Liver (tissue), 9 donors: Measurements from ENCODE around the gene A1CF. TPM values are rescaled to one million over a fixed set of nuclear protein-coding genes. Genes with fewer than 3 reads are reported as not detected.
"Not testable (repeated sequence)": the region's sequence is repeated elsewhere in the genome, so short reads cannot be mapped to it uniquely, and the experiment has no call there.

Experiments used
- DNase-seq: peaks from one replicate; pipeline ENCODE4 v3.0.0-alpha.2; 2017; ENCODE audit warnings: low spot score
- H3K27ac ChIP-seq, 2 donors: one replicate each; pipeline ENCODE4 v1.7.0; 2013; ENCODE audit warnings: inconsistent platforms in 2 of 2, low read length in 2 of 2, control low read depth in 1 of 2, low read depth in 1 of 2, mild to moderate bottlenecking in 1 of 2
- H3K27me3 ChIP-seq, 4 donors: one replicate each; pipeline versions ENCODE4 v1.6.1 to v1.7.0; 2013; ENCODE audit warnings: low read length in 3 of 4, inconsistent platforms in 1 of 4, mild to moderate bottlenecking in 1 of 4, moderate library complexity in 1 of 4; ENCODE audit not compliant: control insufficient read depth in 4 of 4, insufficient read depth in 4 of 4
- H3K36me3 ChIP-seq, 4 donors: one replicate each; pipeline versions ENCODE4 v1.6.1 to v1.7.0; 2013; ENCODE audit warnings: low read length in 3 of 4, mild to moderate bottlenecking in 3 of 4, low read depth in 1 of 4, moderate library complexity in 1 of 4; ENCODE audit not compliant: control insufficient read depth in 4 of 4, insufficient read depth in 3 of 4
- H3K4me1 ChIP-seq, 4 donors: one replicate each; pipeline versions ENCODE4 v1.6.1 to v1.7.0; 2013; ENCODE audit warnings: low read length in 3 of 4, mild to moderate bottlenecking in 3 of 4, moderate library complexity in 1 of 4; ENCODE audit not compliant: control insufficient read depth in 4 of 4, insufficient read depth in 4 of 4
- H3K4me3 ChIP-seq, 3 donors: one replicate each; pipeline versions ENCODE4 v1.6.1 to v1.7.0; 2013; ENCODE audit warnings: low read length in 3 of 3, control low read depth in 1 of 3, low read depth in 1 of 3, mild to moderate bottlenecking in 1 of 3
- H3K9ac ChIP-seq, 2 donors: one replicate each; pipeline ENCODE4 v1.7.0; 2013; ENCODE audit warnings: low read length in 2 of 2, mild to moderate bottlenecking in 2 of 2, moderate library complexity in 2 of 2, control low read depth in 1 of 2, low read depth in 1 of 2
- H3K9me3 ChIP-seq, 4 donors: one replicate each; pipeline versions ENCODE4 v1.6.1 to v1.7.0; 2013; ENCODE audit warnings: low read length in 3 of 4; ENCODE audit not compliant: control insufficient read depth in 4 of 4
- EGR1 ChIP-seq, 2 donors: IDR thresholded peaks; 2 replicates each; pipeline ENCODE4 v1.6.1; 2016 to 2018; ENCODE audit warnings: antibody characterized with exemption in 2 of 2, low read depth in 2 of 2
- FOXA1 ChIP-seq: IDR thresholded peaks from 2 replicates; pipeline ENCODE4 v1.6.1; 2016; ENCODE audit warnings: antibody characterized with exemption
- GABPA ChIP-seq, 2 donors: IDR thresholded peaks in 1 of 2; conservative IDR thresholded peaks in 1 of 2; 2 replicates each; pipeline ENCODE4 v1.6.1; 2016; ENCODE audit warnings: antibody characterized with exemption in 2 of 2, mild to moderate bottlenecking in 1 of 2, moderate library complexity in 1 of 2
- HNF4A ChIP-seq, 2 donors: conservative IDR thresholded peaks; 2 replicates each; pipeline ENCODE4 v1.6.1; 2016; ENCODE audit warnings: antibody characterized with exemption in 2 of 2, mild to moderate bottlenecking in 2 of 2
- HNF4G ChIP-seq: IDR thresholded peaks from 2 replicates; pipeline ENCODE4 v1.6.1; 2016; ENCODE audit warnings: antibody characterized with exemption
- JUND ChIP-seq, 2 donors: IDR thresholded peaks; 2 replicates each; pipeline ENCODE4 v1.6.1; 2016; ENCODE audit warnings: antibody characterized with exemption in 2 of 2
- NR2F2 ChIP-seq: IDR thresholded peaks from 2 replicates; pipeline ENCODE4 v1.6.1; 2016; ENCODE audit warnings: antibody characterized with exemption
- RAD21 ChIP-seq, 2 donors: IDR thresholded peaks; 2 replicates each; pipeline ENCODE4 v1.6.1; 2016; ENCODE audit warnings: antibody characterized with exemption in 2 of 2, mild to moderate bottlenecking in 2 of 2
- RXRA ChIP-seq, 2 donors: IDR thresholded peaks; 2 replicates each; pipeline ENCODE4 v1.6.1; 2017 to 2018; ENCODE audit warnings: antibody characterized with exemption in 2 of 2, mild to moderate bottlenecking in 1 of 2
- SP1 ChIP-seq: IDR thresholded peaks from 2 replicates; pipeline ENCODE4 v1.6.1; 2018; ENCODE audit warnings: antibody characterized with exemption, mild to moderate bottlenecking
- TAF1 ChIP-seq: conservative IDR thresholded peaks from 2 replicates; pipeline ENCODE4 v1.6.1; 2016; ENCODE audit warnings: antibody characterized with exemption, mild to moderate bottlenecking
- YY1 ChIP-seq: IDR thresholded peaks from 2 replicates; pipeline ENCODE4 v1.6.1; 2016; ENCODE audit warnings: antibody characterized with exemption, mild to moderate bottlenecking
- WGBS: extraction: QIAGEN DNeasy Blood & Tissue Kit; methylation state at CpG from one replicate; pipeline ENCODE4 v1.1.7; 2013; 5-methylcytosine and 5-hydroxymethylcytosine counted together
- polyA plus RNA-seq, 2 donors: library from polyadenylated mRNA; stranded (reverse) in 1 of 2; unstranded in 1 of 2; fragments of 200-250 nt in 1 of 2; fragments of >200 nt in 1 of 2; fragmentation: Nextera tagmentation in 1 of 2; extraction: Ambion mirVana in 1 of 2; gene quantifications; one replicate each; pipeline versions ENCODE4 v1.2.1 to v1.2.3, GENCODE V29; 2013 to 2015
- total RNA-seq, 2 donors: library from RNA; depleted of rRNA; stranded (reverse); fragments of >200 nt; gene quantifications; one replicate each; pipeline ENCODE4 v1.2.3, GENCODE V29; 2014
- TF ChIP-seq, protein P1 (sequence below): IDR thresholded peaks from 2 replicates; pipeline ENCODE4 v1.6.1; 2016; ENCODE audit warnings: antibody characterized with exemption, mild to moderate bottlenecking
- TF ChIP-seq, protein P2 (sequence below): IDR thresholded peaks from 2 replicates; pipeline ENCODE4 v1.6.1; 2016; ENCODE audit warnings: antibody characterized with exemption
- TF ChIP-seq, protein P3 (sequence below): IDR thresholded peaks from 2 replicates; pipeline ENCODE4 v1.6.1; 2016; ENCODE audit warnings: antibody characterized with exemption
- TF ChIP-seq, protein P4 (sequence below): IDR thresholded peaks from 2 replicates; pipeline ENCODE4 v1.6.1; 2016; ENCODE audit warnings: antibody characterized with exemption
- donor health status: healthy.
- donor health status: healthy.
- donor health status: healthy.
- donor health status: healthy.
- donor health status: healthy.

A1CF gene
- total and polyA plus RNA-seq, 4 donors, result 31.8 to 198 (median 111) TPM

DNA sequence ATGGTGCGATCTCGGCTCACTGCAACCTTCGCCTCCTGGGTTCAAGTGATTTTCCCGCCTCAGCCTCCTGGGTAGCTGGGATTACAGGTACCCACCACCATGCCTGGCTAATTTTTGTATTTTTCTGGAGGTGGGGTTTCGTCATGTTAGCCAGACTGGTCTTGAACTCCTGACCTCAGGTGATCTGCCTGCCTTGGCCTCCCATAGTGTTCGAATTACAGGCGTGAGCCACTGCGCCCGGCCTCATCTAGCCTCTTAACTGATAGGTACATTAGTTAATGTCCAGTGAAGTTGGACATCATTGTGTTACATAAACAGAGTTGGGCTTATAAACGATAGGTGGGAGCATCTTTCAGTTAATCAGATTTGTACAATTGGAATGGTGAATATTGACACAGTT, 4.4 kb downstream of the A1CF start:
- H3K9ac ChIP-seq, H3K9me3 ChIP-seq, H3K4me3 ChIP-seq, H3K36me3 ChIP-seq, DNase-seq, H3K27me3 ChIP-seq: not testable (repeated sequence)
- peak in 1 of 2 donors; percentile 47 for TF ChIP-seq RXRA (IDR thresholded peaks at IDR 0.05)
- peaks cover 8 to 63% (median 49%) of the 10 kb centered on the region in 4 donors for H3K4me1 ChIP-seq
- peak overlapping the region in 1 of 2 donors; percentile 66 for H3K27ac ChIP-seq
- 46% methylated on average over 10 of the region's 10 CpGs for WGBS

DNA sequence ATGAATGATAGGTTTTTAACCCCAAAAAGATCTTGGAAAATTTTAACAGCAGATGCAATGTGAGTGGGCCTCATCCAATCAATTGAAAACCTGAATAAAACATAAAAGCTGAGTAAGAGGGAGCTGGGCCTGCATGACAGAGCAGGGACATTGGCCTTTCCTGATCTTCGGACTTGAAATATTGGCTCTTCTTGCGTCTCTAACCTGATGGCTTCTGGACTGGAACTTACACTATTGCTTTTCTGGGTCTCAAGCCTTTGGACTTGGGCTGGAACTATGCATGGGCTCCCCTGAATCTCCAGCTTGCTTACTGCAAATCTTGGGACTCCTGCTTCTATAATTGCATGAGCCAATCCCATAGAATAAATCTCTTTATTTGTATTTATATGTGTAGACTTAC, 9.0 kb downstream of the A1CF start:
- H3K4me3 ChIP-seq, result no peak overlapping the region
- peaks cover 13 to 78% (median 63%) of the 10 kb centered on the region in 4 donors for H3K4me1 ChIP-seq
- DNase-seq, result no peak
- no peaks in the 10 kb centered on the region for H3K9me3 ChIP-seq
- no peak overlapping the region for H3K9ac ChIP-seq
- no peak overlapping the region for H3K27ac ChIP-seq
- no peaks in the 10 kb centered on the region for H3K27me3 ChIP-seq
- peaks cover 0 to 4% (median 2%) of the 10 kb centered on the region in 4 donors for H3K36me3 ChIP-seq
- whole genome bisulfite sequencing, result 31% methylated on average over 2 of the region's 2 CpGs
- TF ChIP-seq SP1 (no peak), EGR1 (IDR thresholded peaks at IDR 0.05; ENCODE audit: low read depth in 2 of 2) (no peak), JUND (IDR thresholded peaks at IDR 0.05) (no peak), RAD21 (IDR thresholded peaks at IDR 0.05) (no peak), FOXA1 (no peak), HNF4A (conservative IDR thresholded peaks at IDR 0.05) (peak; percentile 73 to 76), RXRA (IDR thresholded peaks at IDR 0.05) (peak in 1 of 2 donors; percentile 41), YY1 (peak; percentile 21), HNF4G (peak; percentile 22)
- TF ChIP-seq, protein P1, sequence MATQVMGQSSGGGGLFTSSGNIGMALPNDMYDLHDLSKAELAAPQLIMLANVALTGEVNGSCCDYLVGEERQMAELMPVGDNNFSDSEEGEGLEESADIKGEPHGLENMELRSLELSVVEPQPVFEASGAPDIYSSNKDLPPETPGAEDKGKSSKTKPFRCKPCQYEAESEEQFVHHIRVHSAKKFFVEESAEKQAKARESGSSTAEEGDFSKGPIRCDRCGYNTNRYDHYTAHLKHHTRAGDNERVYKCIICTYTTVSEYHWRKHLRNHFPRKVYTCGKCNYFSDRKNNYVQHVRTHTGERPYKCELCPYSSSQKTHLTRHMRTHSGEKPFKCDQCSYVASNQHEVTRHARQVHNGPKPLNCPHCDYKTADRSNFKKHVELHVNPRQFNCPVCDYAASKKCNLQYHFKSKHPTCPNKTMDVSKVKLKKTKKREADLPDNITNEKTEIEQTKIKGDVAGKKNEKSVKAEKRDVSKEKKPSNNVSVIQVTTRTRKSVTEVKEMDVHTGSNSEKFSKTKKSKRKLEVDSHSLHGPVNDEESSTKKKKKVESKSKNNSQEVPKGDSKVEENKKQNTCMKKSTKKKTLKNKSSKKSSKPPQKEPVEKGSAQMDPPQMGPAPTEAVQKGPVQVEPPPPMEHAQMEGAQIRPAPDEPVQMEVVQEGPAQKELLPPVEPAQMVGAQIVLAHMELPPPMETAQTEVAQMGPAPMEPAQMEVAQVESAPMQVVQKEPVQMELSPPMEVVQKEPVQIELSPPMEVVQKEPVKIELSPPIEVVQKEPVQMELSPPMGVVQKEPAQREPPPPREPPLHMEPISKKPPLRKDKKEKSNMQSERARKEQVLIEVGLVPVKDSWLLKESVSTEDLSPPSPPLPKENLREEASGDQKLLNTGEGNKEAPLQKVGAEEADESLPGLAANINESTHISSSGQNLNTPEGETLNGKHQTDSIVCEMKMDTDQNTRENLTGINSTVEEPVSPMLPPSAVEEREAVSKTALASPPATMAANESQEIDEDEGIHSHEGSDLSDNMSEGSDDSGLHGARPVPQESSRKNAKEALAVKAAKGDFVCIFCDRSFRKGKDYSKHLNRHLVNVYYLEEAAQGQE, result no peak
- TF ChIP-seq, protein P2, sequence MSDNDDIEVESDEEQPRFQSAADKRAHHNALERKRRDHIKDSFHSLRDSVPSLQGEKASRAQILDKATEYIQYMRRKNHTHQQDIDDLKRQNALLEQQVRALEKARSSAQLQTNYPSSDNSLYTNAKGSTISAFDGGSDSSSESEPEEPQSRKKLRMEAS, result peak; percentile 20

DNA sequence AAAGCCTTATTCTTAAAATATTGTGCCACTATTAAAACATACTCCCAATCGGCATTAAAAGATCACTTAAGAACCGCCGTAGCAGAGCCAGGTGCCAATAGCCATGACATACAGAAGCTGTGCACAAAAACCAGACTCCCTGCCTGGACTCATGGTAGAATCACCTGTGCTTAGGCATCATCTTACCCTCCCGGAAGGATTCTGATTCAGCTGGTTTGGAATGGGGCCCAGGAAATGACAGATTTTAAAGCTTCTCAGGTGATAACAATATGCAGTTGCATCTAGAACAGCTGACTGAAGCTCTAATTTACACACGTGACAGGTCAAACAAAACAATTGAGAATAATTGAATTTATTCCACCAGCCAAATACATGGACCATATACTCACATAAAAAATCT, 10.7 kb downstream of the A1CF start:
- H3K4me3 ChIP-seq, result no peak overlapping the region
- no peaks in the 10 kb centered on the region for H3K9me3 ChIP-seq
- peaks cover 0 to 4% (median under 1%) of the 10 kb centered on the region in 4 donors for H3K36me3 ChIP-seq
- TF ChIP-seq EGR1 (IDR thresholded peaks at IDR 0.05; ENCODE audit: low read depth in 2 of 2) (no peak), TAF1 (no peak), RAD21 (IDR thresholded peaks at IDR 0.05) (no peak), GABPA (IDR thresholded peaks at IDR 0.05 in 1 of 2, conservative IDR thresholded peaks at IDR 0.05 in 1 of 2) (no peak), YY1 (no peak), HNF4A (conservative IDR thresholded peaks at IDR 0.05) (no peak), JUND (IDR thresholded peaks at IDR 0.05) (no peak), NR2F2 (no peak)
- TF ChIP-seq, protein P3, sequence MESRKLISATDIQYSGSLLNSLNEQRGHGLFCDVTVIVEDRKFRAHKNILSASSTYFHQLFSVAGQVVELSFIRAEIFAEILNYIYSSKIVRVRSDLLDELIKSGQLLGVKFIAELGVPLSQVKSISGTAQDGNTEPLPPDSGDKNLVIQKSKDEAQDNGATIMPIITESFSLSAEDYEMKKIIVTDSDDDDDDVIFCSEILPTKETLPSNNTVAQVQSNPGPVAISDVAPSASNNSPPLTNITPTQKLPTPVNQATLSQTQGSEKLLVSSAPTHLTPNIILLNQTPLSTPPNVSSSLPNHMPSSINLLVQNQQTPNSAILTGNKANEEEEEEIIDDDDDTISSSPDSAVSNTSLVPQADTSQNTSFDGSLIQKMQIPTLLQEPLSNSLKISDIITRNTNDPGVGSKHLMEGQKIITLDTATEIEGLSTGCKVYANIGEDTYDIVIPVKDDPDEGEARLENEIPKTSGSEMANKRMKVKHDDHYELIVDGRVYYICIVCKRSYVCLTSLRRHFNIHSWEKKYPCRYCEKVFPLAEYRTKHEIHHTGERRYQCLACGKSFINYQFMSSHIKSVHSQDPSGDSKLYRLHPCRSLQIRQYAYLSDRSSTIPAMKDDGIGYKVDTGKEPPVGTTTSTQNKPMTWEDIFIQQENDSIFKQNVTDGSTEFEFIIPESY, result no peak
- TF ChIP-seq, protein P2, result no peak
- TF ChIP-seq, protein P4, sequence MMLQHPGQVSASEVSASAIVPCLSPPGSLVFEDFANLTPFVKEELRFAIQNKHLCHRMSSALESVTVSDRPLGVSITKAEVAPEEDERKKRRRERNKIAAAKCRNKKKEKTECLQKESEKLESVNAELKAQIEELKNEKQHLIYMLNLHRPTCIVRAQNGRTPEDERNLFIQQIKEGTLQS, result no peak
- WGBS, result 41% methylated on average over 5 of the region's 5 CpGs
- no peak for DNase-seq
- H3K4me1 ChIP-seq, result peaks cover 7 to 66% (median 50%) of the 10 kb centered on the region in 4 donors
- no peaks in the 10 kb centered on the region for H3K27me3 ChIP-seq
- no peak overlapping the region for H3K27ac ChIP-seq
- H3K9ac ChIP-seq, result no peak overlapping the region
